Activated naive CD4-positive, alpha-beta T cell treated with anti-CD3 and anti-CD28 coated beads, Interleukin-2, amount 50 U/mL, for 24 hours (primary cell): ENCODE results near the gene ANO10.
A peak's percentile ranks its signal among the peaks of the same experiment; 100 is the strongest.

ENCODE experiments used
- H3K27ac Mint-ChIP-seq: one replicate; pipeline ENCODE4 v1.8.0; 2021; ENCODE audit warnings: mild to moderate bottlenecking, mixed read lengths
- H3K27me3 Mint-ChIP-seq: one replicate; pipeline ENCODE4 v1.8.0; 2021; ENCODE audit warnings: mixed read lengths
- H3K36me3 Mint-ChIP-seq: one replicate; pipeline ENCODE4 v1.8.0; 2021; ENCODE audit warnings: mixed read lengths
- H3K4me1 Mint-ChIP-seq: one replicate; pipeline ENCODE4 v1.8.0; 2021; ENCODE audit warnings: mixed read lengths
- H3K4me3 Mint-ChIP-seq: one replicate; pipeline ENCODE4 v1.8.0; 2021; ENCODE audit warnings: mild to moderate bottlenecking, mixed read lengths
- H3K9me3 Mint-ChIP-seq: one replicate; pipeline ENCODE4 v1.8.0; 2021; ENCODE audit warnings: mixed read lengths

The ANO10 gene

DNA sequence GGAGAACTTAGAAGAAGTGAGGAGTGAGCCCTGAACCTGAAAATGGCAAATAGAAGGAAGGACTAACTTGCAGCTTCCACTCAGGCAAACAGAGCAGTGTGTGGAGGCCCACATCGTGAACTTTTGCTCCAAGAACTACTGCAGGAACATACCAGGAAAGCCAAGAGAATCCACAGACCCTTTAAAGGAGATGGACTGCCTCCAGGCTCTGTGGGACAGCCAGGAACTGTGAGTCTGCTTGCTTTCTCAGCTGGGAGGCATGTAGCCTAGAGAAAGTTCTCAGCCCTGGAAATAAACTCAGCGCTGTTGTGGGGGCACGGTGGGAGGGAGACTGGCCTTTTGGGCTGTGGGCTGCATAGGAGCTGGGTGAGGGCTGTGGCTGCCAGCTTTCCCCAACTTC, 242.5 kb downstream of the ANO10 start:
- H3K27ac Mint-ChIP-seq, result no peak overlapping the region
- peaks cover 18% of the 10 kb centered on the region for H3K4me1 Mint-ChIP-seq
- H3K36me3 Mint-ChIP-seq, result no peaks in the 10 kb centered on the region
- H3K4me3 Mint-ChIP-seq, result no peak overlapping the region
- no peaks in the 10 kb centered on the region for H3K27me3 Mint-ChIP-seq
- no peaks in the 10 kb centered on the region for H3K9me3 Mint-ChIP-seq

DNA sequence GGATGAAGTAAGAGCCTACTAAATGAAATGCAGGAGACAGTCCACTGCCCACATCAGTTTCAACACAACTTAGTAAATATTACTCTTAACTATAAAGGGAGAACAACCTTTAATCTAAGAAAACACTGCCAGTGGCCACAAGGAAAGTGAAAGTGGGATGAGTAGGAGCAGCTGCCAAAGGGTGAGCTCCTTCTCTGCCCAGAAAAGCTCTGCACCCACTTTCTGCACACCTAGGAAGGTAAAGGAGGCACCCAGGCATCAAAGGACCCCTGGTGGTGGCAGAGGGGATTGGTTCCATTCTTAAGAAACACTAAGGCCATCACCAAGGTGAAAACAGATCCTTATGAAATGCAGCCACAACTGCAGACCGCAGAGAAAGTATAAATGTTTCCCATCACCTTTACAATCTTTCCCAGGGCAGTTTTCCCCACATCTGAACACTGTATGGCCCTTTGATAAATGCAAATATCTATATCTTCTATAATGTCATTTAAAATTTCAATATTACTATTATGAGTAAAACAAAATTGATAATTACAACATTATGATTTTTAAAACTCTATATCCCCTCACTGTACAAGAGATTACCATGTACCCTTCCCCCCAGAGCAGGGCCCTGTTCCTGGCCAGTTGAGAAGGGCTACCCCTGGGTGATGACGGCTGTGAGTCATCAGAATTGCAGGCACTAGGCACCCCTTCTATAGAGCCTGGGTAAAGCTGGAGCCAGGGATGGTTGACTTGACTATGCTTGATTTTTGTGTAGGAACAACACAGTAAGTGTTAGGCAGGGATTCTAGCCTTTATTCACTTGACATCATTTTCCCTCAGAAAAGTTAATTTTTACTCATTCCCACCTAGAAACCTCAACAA, 243.5 kb downstream of the ANO10 start:
- Mint-ChIP-seq H3K36me3 (no peaks in the 10 kb centered on the region), H3K27ac (peak overlapping the region; percentile 70), H3K4me1 (peaks cover 16% of the 10 kb centered on the region), H3K27me3 (no peaks in the 10 kb centered on the region), H3K4me3 (no peak overlapping the region), H3K9me3 (no peaks in the 10 kb centered on the region)

DNA sequence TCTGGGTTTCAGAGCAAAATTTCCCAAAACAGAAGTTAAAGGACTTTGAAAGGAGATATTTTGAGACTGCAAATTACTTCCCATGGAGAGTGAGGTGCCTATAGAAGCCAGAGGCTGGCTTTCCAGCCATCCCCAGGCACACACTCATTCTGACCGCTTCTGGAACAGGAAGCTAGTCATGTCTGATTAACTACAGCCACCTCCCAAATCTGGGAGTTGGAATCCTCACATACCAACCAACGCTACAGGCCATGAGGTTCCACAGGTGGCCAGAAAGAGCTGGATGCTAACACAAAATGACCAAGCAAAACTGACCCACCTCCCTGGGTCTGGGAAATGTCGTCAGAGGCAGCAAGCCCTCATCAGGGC, 248.3 kb downstream of the ANO10 start:
- H3K4me1 Mint-ChIP-seq, result peaks cover 11% of the 10 kb centered on the region
- no peaks in the 10 kb centered on the region for H3K27me3 Mint-ChIP-seq
- H3K36me3 Mint-ChIP-seq, result no peaks in the 10 kb centered on the region
- no peaks in the 10 kb centered on the region for H3K9me3 Mint-ChIP-seq
- H3K27ac Mint-ChIP-seq, result no peak overlapping the region
- no peak overlapping the region for H3K4me3 Mint-ChIP-seq

DNA sequence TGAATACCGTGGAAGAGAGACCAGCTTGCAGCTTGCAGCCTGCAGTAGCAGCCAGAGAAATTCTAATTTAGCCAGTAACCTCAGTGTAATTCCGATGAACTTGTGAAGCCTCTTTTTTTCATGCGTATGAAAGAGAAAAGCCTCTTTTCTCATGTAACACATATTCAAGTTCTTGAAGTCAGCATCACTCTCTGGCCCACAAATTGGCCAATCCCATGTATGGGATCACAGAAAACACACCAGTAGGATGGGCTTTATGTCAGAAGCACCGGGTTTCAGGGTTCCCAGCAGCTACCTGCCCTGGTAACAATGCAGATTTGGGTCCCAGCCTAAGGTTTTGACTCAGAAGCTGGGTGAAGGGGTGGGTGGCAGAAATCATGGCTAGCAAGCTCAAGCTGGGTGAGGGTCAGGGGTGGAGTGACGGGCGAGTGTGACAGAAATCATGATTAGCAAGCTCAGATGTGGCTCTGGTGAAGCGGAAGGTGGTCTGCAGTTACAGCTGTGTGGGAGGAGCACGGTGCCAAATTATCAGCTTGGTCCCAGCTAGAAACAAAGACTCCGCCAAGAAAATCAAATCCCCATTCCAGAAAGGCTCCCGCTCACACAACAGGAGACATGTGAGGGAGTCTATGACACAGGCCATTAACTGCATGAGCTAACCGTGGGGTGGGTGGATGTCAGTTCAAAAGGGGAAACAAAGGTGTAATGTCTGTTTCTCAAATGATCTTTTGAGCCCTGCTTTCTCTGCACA, 248.8 kb downstream of the ANO10 start:
- Mint-ChIP-seq H3K9me3 (no peaks in the 10 kb centered on the region), H3K27me3 (no peaks in the 10 kb centered on the region), H3K4me3 (no peak overlapping the region), H3K4me1 (peaks cover 6% of the 10 kb centered on the region), H3K36me3 (no peaks in the 10 kb centered on the region), H3K27ac (no peak overlapping the region)

DNA sequence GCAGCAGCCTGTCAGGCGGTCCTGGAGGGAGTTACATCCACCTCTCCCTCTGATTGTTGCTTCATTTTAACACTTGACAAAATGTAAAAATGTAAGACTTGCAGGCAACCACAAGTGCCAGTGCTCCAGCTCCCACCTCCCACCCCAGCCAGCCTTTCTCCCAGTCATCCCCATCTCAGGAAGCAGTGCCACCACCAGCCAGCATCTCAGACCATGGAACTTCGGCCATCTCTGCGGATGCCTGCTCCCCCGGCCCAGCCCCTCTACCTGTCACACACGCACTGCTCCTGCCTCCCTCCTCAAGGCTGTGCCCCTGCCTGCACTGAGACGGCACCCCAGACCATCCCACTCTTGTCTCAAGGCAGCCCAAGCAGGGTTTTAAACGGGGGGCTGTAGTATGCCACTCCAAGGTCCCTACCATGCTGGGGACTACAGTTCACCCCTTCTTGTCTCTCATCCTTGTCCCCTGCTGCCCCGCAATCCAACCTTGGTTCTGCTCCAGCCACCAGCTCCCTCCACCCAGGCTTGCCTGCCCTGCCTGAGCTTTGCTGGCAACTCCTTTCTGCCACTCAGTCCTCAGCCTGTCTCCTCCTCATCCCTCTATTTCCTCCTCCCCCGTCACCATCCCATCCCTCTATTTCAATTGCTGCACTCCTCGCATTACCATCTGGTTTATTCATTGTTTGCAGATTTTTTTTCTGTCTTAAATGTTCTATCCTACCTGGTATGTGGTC, 249.6 kb downstream of the ANO10 start:
- no peak overlapping the region for H3K27ac Mint-ChIP-seq
- no peaks in the 10 kb centered on the region for H3K27me3 Mint-ChIP-seq
- H3K4me1 Mint-ChIP-seq, result no peaks in the 10 kb centered on the region
- H3K36me3 Mint-ChIP-seq, result no peaks in the 10 kb centered on the region
- no peaks in the 10 kb centered on the region for H3K9me3 Mint-ChIP-seq
- no peak overlapping the region for H3K4me3 Mint-ChIP-seq

DNA sequence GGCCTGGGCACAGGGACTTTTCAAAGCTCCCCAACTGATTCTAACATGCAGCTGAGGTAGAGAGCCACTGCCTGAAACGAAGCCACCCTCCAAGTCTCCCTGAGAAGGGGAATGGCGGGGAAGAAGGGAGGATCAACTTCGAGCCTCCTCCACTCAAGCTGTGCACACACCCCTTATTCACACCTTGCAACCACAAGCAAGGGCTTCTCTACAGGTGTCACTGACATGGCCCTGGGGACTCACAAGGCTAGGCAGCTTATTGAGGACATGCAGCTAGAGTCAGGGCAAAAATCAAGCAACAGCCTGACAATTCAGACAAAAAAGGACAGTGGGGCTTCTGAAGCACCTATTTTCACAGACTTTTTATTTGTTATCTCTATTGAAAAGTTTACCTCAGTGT, 250.3 kb downstream of the ANO10 start:
- Mint-ChIP-seq H3K36me3 (no peaks in the 10 kb centered on the region), H3K9me3 (no peaks in the 10 kb centered on the region), H3K4me3 (no peak overlapping the region), H3K4me1 (no peaks in the 10 kb centered on the region), H3K27ac (no peak overlapping the region), H3K27me3 (no peaks in the 10 kb centered on the region)

DNA sequence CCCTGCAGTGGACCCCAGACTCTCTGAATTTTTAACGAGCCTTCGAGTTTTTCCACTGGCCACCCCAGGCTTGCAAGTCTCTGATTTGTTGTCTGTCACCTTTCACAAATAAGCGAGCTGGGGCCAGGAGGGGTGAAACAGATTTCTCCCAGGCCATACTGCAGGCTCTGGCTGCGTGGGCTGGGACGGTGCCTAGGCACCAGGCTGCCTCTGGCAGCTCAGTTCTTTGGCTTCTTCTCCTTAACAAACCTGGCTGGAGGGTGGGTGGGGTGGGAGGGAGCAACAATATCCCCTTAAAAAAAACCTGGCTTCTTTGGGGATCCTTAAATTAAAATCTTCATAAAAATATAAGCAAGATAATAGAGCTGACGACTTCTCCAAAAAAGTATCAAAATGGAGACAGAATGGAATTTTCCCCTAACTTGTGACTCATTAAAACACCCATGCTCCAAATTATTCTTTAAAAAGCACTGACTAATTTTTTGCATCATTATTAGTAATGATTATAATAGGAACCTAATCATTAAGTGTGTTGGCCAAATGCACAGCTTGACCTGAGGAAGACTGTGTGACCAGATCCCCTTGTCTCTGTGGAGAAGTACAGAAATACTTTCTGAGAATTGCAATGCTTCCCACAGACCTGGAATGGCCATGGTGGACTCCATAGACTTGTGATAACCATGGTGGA, 251.4 kb downstream of the ANO10 start:
- H3K36me3 Mint-ChIP-seq, result no peaks in the 10 kb centered on the region
- H3K9me3 Mint-ChIP-seq, result no peaks in the 10 kb centered on the region
- H3K27me3 Mint-ChIP-seq, result no peaks in the 10 kb centered on the region
- no peaks in the 10 kb centered on the region for H3K4me1 Mint-ChIP-seq
- no peak overlapping the region for H3K4me3 Mint-ChIP-seq
- H3K27ac Mint-ChIP-seq, result no peak overlapping the region

DNA sequence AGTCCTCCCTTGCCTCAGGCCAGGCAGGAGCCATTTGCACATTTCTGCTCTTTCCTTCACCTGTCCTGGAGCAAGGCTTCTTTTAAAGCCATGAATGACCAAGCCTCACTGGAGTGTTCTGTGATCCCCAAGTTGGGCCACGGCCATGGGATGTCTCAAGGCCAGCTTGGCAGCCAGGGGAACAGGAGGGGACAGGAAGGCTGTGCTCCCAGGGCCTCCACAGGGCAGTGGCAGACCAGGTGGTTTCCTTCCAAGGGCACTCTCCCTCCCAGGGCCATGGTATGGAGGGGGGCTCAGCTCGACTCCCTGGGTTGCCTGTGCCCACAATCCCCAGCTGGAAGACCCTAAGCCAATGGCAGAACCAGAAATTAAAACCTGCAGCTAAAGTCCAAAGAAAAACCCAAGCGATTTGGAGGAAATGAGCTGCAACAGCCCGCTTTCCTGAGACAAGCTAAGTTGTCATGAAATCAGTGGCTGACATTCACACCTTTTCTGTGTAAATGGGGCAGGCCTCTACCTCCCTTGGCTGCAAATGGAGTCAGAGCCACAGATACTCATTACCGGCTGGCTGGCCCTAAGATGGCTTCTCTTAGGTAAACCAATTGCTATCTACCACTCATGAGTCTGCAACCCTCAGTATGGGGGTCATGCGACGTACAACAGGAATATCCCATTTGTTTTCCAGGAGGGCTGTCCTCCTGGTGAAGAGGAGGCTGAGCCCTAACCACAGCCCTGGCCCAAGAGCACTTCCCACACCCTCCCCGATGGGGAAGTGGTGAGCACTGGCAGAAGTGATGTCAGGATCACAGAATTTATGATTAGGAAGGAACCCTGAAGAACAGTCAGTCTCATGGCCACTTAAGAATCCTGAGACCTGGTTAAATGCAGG, 252.2 kb downstream of the ANO10 start:
- Mint-ChIP-seq H3K9me3 (no peaks in the 10 kb centered on the region), H3K4me3 (no peak overlapping the region), H3K4me1 (no peaks in the 10 kb centered on the region), H3K27ac (no peak overlapping the region), H3K36me3 (no peaks in the 10 kb centered on the region), H3K27me3 (no peaks in the 10 kb centered on the region)

DNA sequence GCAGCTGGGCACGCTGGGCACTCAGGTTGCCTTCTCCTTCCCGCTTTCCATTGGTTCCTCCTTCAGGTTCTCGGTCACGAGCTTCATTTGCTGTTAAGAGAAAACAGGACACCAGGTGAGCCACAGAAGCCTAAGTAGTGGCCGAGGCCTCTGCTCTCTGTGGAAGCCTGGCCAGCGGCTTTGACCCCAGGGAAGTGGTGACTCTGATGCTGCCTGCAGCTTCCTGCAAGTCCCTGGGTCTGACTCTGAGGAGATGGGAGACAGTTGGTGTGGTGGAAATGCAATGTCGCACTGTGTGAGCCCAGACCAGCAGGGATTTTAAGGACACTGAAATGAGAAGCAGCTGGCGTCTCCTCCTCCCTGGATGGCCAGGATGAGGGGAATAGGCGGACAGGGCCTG, 254.9 kb downstream of the ANO10 start:
- Mint-ChIP-seq H3K4me3 (no peak overlapping the region), H3K4me1 (peaks cover 3% of the 10 kb centered on the region), H3K9me3 (no peaks in the 10 kb centered on the region), H3K27me3 (no peaks in the 10 kb centered on the region), H3K36me3 (no peaks in the 10 kb centered on the region), H3K27ac (no peak overlapping the region)

DNA sequence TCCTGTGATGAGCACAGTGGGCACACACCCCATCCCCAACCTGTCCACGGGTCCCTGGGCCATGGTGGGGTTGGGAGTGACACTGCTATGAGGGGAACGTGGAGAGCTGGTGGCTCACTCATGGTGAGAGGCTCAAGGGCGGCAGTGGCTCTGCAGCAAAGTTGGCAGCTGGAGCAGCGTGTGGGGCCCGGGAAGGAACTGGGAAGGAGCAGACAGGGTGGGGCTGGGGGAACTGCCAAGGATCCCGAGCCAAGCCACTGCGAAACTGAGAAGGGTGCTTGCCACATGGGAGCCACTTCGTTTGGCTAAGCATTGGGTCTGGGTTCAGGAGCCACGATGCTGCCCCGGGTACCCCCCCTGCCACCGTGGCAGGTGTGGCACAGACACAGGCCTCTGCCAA, 255.3 kb downstream of the ANO10 start:
- H3K9me3 Mint-ChIP-seq, result no peaks in the 10 kb centered on the region

DNA sequence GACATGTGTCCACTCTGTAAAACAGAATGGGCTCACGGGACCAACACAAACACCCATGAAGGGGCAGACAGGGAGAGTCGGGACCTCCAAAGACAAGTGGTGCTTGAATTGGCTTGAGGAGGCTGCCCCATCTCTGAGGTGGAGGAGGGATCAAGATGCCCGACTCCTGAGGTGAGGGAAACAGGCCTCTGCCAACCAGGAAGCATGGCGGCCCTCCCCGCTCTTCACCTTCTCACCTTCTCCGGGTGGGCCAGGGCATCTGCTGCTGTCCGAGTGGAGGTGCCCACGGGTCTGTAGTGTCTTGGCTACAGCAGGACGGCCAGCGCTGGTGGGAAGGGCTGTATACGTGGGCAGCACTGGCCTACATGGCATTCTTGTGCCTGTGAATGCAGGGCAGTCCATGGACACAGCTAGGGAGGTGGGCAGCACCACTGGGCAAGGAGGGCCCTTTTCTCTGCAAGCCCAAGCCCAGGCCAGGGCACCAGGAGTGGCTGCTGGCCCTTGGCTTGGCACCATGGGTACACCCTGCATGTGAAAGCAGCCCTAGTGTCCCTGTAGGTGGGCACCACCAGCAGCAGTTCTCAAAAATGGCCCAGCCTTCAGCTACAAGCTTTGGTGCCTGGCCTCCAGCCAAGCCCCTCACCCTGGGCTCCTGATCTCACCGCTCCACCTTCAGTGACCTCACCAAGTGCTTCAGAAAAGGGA, 256.1 kb downstream of the ANO10 start:
- Mint-ChIP-seq H3K4me1 (peaks cover 3% of the 10 kb centered on the region), H3K27ac (no peak overlapping the region), H3K27me3 (no peaks in the 10 kb centered on the region), H3K36me3 (no peaks in the 10 kb centered on the region), H3K4me3 (no peak overlapping the region), H3K9me3 (no peaks in the 10 kb centered on the region)

More for the DNA sequence above, 255.3 kb downstream of the ANO10 start:
- H3K27me3 Mint-ChIP-seq, result no peaks in the 10 kb centered on the region
- no peak overlapping the region for H3K4me3 Mint-ChIP-seq
- H3K4me1 Mint-ChIP-seq, result peaks cover 3% of the 10 kb centered on the region
- H3K36me3 Mint-ChIP-seq, result no peaks in the 10 kb centered on the region
- no peak overlapping the region for H3K27ac Mint-ChIP-seq

DNA sequence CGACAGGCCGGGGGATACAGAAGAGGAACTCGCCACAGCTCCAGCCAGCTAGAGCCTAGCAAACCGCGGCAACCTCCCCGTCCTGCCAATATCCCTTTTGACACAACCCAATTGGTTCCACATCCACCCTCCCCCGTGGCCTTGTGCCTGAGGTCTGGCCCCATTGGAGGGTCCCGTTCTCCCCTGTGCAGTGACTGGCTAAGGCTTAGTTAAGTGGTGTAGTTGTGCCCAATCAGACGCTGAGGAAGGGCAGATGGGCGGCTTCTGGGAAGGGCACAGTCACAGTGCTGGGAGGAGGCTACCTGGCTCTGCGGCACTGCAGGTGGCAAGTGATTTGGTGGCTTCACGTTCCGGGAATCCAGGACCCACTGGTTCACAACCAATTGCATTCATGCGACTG, 256.9 kb downstream of the ANO10 start:
- H3K4me1 Mint-ChIP-seq, result peaks cover 3% of the 10 kb centered on the region

DNA sequence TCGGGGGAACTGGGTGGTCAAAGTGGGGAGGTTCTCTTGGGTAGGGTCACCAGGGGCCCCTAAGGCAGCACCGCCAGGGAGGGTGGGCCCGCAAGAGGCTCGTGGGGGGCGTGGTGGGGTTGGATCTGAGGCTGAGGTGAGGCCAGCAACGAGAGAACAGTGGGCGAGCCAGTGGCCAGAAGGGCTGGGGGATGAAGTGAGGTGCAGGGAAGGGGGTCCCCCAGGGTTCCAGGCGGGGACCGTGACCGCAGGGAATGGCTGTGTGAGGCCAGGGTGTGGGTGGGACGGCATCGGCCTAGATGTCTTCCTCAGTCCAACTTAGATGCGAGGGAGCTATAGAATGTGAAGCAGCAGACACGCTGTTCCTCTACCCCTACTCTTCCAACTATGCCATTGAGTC, 257.3 kb downstream of the ANO10 start:
- Mint-ChIP-seq H3K4me3 (no peak overlapping the region), H3K4me1 (peaks cover 3% of the 10 kb centered on the region), H3K9me3 (no peaks in the 10 kb centered on the region), H3K36me3 (no peaks in the 10 kb centered on the region), H3K27me3 (no peaks in the 10 kb centered on the region), H3K27ac (no peak overlapping the region)

More for the DNA sequence above, 256.9 kb downstream of the ANO10 start:
- H3K36me3 Mint-ChIP-seq, result no peaks in the 10 kb centered on the region
- H3K27me3 Mint-ChIP-seq, result no peaks in the 10 kb centered on the region
- no peaks in the 10 kb centered on the region for H3K9me3 Mint-ChIP-seq
- no peak overlapping the region for H3K27ac Mint-ChIP-seq
- H3K4me3 Mint-ChIP-seq, result no peak overlapping the region

DNA sequence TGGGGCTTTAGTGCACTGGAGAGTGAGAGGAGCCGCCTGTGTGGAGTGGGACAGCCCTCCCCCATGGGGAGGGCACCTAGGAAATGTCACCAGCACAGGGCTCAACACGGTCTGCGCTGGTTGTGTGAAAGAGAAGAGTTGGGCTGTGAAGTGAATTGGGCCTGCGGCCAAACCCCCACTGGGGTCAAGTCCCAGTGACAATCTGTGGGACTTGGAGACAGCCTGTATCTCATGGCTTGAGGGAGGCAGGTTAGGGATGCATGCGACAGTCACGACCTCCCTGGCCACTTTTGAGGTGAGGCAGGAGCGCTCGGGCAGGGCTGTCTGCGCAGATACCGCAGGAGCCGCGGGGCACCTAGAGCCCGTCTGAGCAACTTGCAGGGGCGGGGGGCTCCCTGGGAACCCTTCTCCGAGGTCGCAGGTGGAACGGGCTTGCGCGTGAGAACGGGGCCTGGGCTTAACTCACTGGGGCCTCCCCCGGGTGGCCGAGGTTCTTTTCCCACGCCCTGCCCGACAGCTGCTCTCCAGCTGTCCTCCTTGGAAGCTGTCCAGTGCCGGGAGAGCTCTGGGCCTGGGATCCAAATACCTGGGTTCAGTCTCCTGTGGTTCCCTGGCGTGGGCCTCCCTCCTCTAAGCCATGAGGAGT, 258.1 kb downstream of the ANO10 start:
- H3K27me3 Mint-ChIP-seq, result no peaks in the 10 kb centered on the region
- H3K4me3 Mint-ChIP-seq, result no peak overlapping the region
- no peak overlapping the region for H3K27ac Mint-ChIP-seq
- H3K36me3 Mint-ChIP-seq, result no peaks in the 10 kb centered on the region
- no peaks in the 10 kb centered on the region for H3K9me3 Mint-ChIP-seq
- H3K4me1 Mint-ChIP-seq, result peaks cover 3% of the 10 kb centered on the region
